ENCODE measurements around the gene TFF3. TPM values are rescaled to one million over a fixed set of nuclear protein-coding genes. Genes with fewer than 3 reads are reported as not detected.

The TFF3 gene
- total and polyA plus RNA-seq, 2 donors (not counting 1 experiment from before 2014, with no cell fraction given): not detected

GRCh38 chr21:42291751-42292562 lies 23.3 kb downstream of the TFF3 start:
- H3K27me3 ChIP-seq (ENCODE audit: control insufficient read depth, insufficient read depth, low read length): no peaks in the 10 kb centered on the region
- H4K20me1 ChIP-seq (ENCODE audit: control insufficient read depth, extremely low read depth, insufficient read depth, low read length): no peaks in the 10 kb centered on the region
- H3K4me3 ChIP-seq (replicated peaks in 1 of 4; ENCODE audit: control extremely low read depth in 1 of 4, insufficient read depth in 1 of 4, low read depth in 3 of 4, low read length in 4 of 4): no peak overlapping the region
- no peak overlapping the region for H3K4me2 ChIP-seq (ENCODE audit: extremely low read depth, insufficient read depth, low read length)
- H3K79me2 ChIP-seq (ENCODE audit: control insufficient read depth, insufficient read depth, low read length): no peaks in the 10 kb centered on the region
- no peak for TF ChIP-seq EZH2 (IDR thresholded peaks at IDR 0.05; ENCODE audit: low read length, missing control alignments)
- no peak for TF ChIP-seq CTCF (conservative IDR thresholded peaks at IDR 0.05 in 1 of 2, IDR thresholded peaks at IDR 0.05 in 1 of 2; ENCODE audit: low read depth in 1 of 2, low read length in 2 of 2)
- no peaks in the 10 kb centered on the region for H3K4me1 ChIP-seq (ENCODE audit: control insufficient read depth, extremely low read depth, insufficient read depth, low read length)
- H3K9me3 ChIP-seq (ENCODE audit: control insufficient read depth, insufficient read depth, low read depth, low read length): no peaks in the 10 kb centered on the region
- no peak overlapping the region for H2AFZ ChIP-seq (ENCODE audit: low read length)
- DNase-seq (ENCODE audit: low read depth in 2 of 2): no peak
- H3K36me3 ChIP-seq (ENCODE audit: control insufficient read depth, insufficient read depth, low read length): no peaks in the 10 kb centered on the region
- H3K9ac ChIP-seq (ENCODE audit: insufficient read depth, low read length): no peak overlapping the region
- H3K27ac ChIP-seq (ENCODE audit: insufficient read depth, low read length): no peak overlapping the region

GRCh38 chr21:42291003-42291750 lies 24.0 kb downstream of the TFF3 start:
- no peak overlapping the region for H3K4me3 ChIP-seq (replicated peaks in 1 of 4; ENCODE audit: control extremely low read depth in 1 of 4, insufficient read depth in 1 of 4, low read depth in 3 of 4, low read length in 4 of 4)
- no peak overlapping the region for H3K4me2 ChIP-seq (ENCODE audit: extremely low read depth, insufficient read depth, low read length)
- no peaks in the 10 kb centered on the region for H3K36me3 ChIP-seq (ENCODE audit: control insufficient read depth, insufficient read depth, low read length)
- DNase-seq (ENCODE audit: low read depth in 2 of 2): no peak
- no peaks in the 10 kb centered on the region for H4K20me1 ChIP-seq (ENCODE audit: control insufficient read depth, extremely low read depth, insufficient read depth, low read length)
- no peaks in the 10 kb centered on the region for H3K79me2 ChIP-seq (ENCODE audit: control insufficient read depth, insufficient read depth, low read length)
- H3K27ac ChIP-seq (ENCODE audit: insufficient read depth, low read length): no peak overlapping the region
- no peaks in the 10 kb centered on the region for H3K4me1 ChIP-seq (ENCODE audit: control insufficient read depth, extremely low read depth, insufficient read depth, low read length)
- H2AFZ ChIP-seq (ENCODE audit: low read length): no peak overlapping the region
- H3K27me3 ChIP-seq (ENCODE audit: control insufficient read depth, insufficient read depth, low read length): no peaks in the 10 kb centered on the region
- H3K9me3 ChIP-seq (ENCODE audit: control insufficient read depth, insufficient read depth, low read depth, low read length): no peaks in the 10 kb centered on the region
- TF ChIP-seq CTCF (conservative IDR thresholded peaks at IDR 0.05 in 1 of 2, IDR thresholded peaks at IDR 0.05 in 1 of 2; ENCODE audit: low read depth in 1 of 2, low read length in 2 of 2) (no peak), EZH2 (IDR thresholded peaks at IDR 0.05; ENCODE audit: low read length, missing control alignments) (no peak)
- no peak overlapping the region for H3K9ac ChIP-seq (ENCODE audit: insufficient read depth, low read length)

GRCh38 chr21:42290505-42290904 lies 24.7 kb downstream of the TFF3 start:
- Histone ChIP-seq H3K27ac (ENCODE audit: insufficient read depth, low read length) (no peak overlapping the region), H3K27me3 (ENCODE audit: control insufficient read depth, insufficient read depth, low read length) (no peaks in the 10 kb centered on the region), H3K9me3 (ENCODE audit: control insufficient read depth, insufficient read depth, low read depth, low read length) (no peaks in the 10 kb centered on the region), H3K9ac (ENCODE audit: insufficient read depth, low read length) (no peak overlapping the region), H3K4me2 (ENCODE audit: extremely low read depth, insufficient read depth, low read length) (no peak overlapping the region), H3K4me3 (replicated peaks in 1 of 4; ENCODE audit: control extremely low read depth in 1 of 4, insufficient read depth in 1 of 4, low read depth in 3 of 4, low read length in 4 of 4) (no peak overlapping the region), H3K36me3 (ENCODE audit: control insufficient read depth, insufficient read depth, low read length) (no peaks in the 10 kb centered on the region), H4K20me1 (ENCODE audit: control insufficient read depth, extremely low read depth, insufficient read depth, low read length) (no peaks in the 10 kb centered on the region), H3K79me2 (ENCODE audit: control insufficient read depth, insufficient read depth, low read length) (no peaks in the 10 kb centered on the region), H3K4me1 (ENCODE audit: control insufficient read depth, extremely low read depth, insufficient read depth, low read length) (no peaks in the 10 kb centered on the region), H2AFZ (ENCODE audit: low read length) (no peak overlapping the region)
- TF ChIP-seq CTCF (conservative IDR thresholded peaks at IDR 0.05 in 1 of 2, IDR thresholded peaks at IDR 0.05 in 1 of 2; ENCODE audit: low read depth in 1 of 2, low read length in 2 of 2) (no peak), EZH2 (IDR thresholded peaks at IDR 0.05; ENCODE audit: low read length, missing control alignments) (no peak)
- no peak for DNase-seq (ENCODE audit: low read depth in 2 of 2)
